MM.1S (cell line): ENCODE measurements around the gene C10orf105.

Experiments
- EZH2 ChIP-seq: fragments of 300-600 bp; sonication (generic); optimal IDR thresholded peaks from 2 replicates; pipeline ENCODE3; 2017; ENCODE audit warnings: low read depth, mild to moderate bottlenecking, antibody characterized with exemption, low read length, mixed read lengths
- EZH2phosphoT487 ChIP-seq: fragments of 300-600 bp; sonication (generic); IDR thresholded peaks from 2 replicates; pipeline ENCODE4 v1.6.1; 2018; ENCODE audit warnings: antibody characterized with exemption, low read length
- TF ChIP-seq, protein P1 (sequence below): fragments of 300-600 bp; sonication (generic); IDR thresholded peaks from 2 replicates; pipeline ENCODE4 v1.5.1; 2016; ENCODE audit warnings: antibody characterized with exemption, low read length, mixed read lengths

DNA sequence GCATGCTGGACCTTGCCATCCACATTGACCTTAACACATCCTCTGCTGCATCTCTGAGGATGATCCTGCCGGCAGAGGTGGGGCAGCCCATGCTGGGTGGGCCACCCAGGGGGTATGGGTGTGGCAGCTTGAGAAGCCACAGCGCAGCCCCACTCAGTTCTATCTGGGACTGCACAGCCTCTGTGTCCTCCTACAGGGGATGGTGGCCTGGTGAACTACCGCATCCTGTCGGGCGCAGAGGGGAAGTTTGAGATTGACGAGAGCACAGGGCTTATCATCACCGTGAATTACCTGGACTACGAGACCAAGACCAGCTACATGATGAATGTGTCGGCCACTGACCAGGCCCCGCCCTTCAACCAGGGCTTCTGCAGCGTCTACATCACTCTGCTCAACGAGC is 12.2 kb upstream of the C10orf105 start:
- TF ChIP-seq, protein P1, sequence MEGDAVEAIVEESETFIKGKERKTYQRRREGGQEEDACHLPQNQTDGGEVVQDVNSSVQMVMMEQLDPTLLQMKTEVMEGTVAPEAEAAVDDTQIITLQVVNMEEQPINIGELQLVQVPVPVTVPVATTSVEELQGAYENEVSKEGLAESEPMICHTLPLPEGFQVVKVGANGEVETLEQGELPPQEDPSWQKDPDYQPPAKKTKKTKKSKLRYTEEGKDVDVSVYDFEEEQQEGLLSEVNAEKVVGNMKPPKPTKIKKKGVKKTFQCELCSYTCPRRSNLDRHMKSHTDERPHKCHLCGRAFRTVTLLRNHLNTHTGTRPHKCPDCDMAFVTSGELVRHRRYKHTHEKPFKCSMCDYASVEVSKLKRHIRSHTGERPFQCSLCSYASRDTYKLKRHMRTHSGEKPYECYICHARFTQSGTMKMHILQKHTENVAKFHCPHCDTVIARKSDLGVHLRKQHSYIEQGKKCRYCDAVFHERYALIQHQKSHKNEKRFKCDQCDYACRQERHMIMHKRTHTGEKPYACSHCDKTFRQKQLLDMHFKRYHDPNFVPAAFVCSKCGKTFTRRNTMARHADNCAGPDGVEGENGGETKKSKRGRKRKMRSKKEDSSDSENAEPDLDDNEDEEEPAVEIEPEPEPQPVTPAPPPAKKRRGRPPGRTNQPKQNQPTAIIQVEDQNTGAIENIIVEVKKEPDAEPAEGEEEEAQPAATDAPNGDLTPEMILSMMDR: no peak
- TF ChIP-seq EZH2phosphoT487 (no peak), EZH2 (no peak)
